Choroid plexus epithelial cell (primary cell): Measurements from ENCODE around the gene BCL2.

Experiments used
- DNase-seq: peaks from one replicate; pipeline ENCODE4 v3.0.0-alpha.2; 2010; ENCODE audit warnings: low read depth
- H3K4me3 ChIP-seq: 2 replicates; pipeline ENCODE4 v1.5.1; 2011; ENCODE audit warnings: low read depth, mild to moderate bottlenecking, control low read depth, low read length, moderate library complexity
- TF ChIP-seq, protein P1 (sequence below): conservative IDR thresholded peaks from 2 replicates; pipeline ENCODE4 v1.5.1; 2011; ENCODE audit warnings: low read depth, mild to moderate bottlenecking, control low read depth, inconsistent platforms, low read length, moderate library complexity

Gene BCL2

DNA sequence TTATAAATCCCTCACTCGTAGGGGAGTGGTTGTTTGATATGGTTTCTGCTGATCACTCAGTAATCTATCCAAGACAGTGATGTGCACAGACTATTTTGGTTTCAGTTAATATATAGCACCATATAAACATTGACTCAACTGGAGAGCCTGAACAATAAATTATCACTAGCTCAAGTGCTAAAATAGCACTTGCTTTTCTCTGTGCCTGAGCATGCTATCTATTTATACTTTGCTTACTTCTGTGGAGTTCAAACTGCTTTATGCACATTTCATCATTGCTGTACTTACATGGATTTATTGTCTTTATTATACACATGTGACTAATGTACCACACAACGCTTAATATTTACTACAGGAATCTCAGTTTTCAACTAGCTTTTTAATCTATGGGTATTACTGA is 133.6 kb downstream of the BCL2 start:
- TF ChIP-seq, protein P1, sequence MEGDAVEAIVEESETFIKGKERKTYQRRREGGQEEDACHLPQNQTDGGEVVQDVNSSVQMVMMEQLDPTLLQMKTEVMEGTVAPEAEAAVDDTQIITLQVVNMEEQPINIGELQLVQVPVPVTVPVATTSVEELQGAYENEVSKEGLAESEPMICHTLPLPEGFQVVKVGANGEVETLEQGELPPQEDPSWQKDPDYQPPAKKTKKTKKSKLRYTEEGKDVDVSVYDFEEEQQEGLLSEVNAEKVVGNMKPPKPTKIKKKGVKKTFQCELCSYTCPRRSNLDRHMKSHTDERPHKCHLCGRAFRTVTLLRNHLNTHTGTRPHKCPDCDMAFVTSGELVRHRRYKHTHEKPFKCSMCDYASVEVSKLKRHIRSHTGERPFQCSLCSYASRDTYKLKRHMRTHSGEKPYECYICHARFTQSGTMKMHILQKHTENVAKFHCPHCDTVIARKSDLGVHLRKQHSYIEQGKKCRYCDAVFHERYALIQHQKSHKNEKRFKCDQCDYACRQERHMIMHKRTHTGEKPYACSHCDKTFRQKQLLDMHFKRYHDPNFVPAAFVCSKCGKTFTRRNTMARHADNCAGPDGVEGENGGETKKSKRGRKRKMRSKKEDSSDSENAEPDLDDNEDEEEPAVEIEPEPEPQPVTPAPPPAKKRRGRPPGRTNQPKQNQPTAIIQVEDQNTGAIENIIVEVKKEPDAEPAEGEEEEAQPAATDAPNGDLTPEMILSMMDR = no peak
- H3K4me3 ChIP-seq = no peak overlapping the region
- no peak for DNase-seq

- DNase-seq = no peak
- TF ChIP-seq, protein P1 = no peak
- no peak overlapping the region for H3K4me3 ChIP-seq
Observed at GRCh38 chr18:63183952-63184770, 135.4 kb downstream of the BCL2 start.

DNA sequence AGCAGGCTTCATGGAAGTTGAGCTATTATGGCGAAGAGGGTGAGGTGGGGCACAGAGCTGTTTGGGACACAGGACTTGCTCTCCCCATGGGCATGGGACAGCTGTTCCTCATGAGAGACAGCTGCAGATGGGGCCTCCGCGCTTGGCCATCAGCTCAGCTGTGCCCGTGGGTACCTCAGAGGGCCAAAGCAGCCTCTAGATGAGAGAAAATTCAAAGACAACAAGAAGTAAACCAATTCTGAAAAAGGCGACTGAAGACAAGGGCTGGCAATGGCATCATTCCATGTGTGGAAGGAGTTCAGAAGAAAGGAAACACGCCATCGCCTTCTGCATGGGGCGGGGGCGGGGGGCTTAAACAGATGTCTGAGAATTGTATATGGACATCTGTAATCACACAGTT is 136.2 kb downstream of the BCL2 start:
- TF ChIP-seq, protein P1 = no peak
- no peak overlapping the region for H3K4me3 ChIP-seq
- no peak for DNase-seq

DNA sequence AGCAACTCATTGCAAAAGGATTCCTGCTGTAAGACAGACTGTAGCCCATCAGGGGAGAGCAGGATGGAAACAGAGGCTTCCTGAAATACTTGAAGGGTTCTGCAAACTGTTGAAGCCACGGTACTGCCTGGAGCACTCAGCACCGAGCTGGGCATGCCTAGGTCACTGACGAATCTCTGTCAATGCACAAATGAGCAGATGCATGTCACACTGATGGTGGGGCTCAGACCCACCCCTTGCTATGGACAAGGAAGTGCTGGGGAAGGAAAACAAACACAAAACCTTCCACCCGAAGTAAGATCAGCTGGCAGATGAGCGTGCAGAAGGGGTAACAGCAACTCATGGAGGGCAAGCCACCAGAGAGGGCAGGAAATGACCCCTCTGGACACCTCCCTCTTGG is 136.7 kb downstream of the BCL2 start:
- no peak overlapping the region for H3K4me3 ChIP-seq
- TF ChIP-seq, protein P1 = no peak
- DNase-seq = no peak

DNA sequence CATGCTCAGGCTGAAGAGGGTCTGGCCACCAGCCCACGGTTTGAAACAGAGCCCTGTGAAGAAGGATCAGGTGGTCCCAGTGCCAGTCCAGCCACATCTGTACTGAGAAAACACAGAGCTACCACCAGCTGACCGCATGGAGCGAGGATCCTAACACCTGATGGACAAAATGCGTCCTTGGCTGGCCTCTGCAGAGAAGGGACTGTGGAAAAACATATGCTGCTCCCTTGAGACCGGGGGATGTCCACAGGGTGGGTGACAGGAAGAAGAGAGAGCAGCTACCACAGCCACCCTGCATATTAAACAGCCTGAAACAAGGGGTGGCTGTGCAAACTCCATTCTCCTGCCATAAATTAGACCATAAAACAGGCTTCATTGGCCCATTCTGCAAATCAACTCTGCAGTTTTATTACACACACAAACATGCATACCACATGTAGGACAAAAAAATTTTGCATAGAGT is 137.2 kb downstream of the BCL2 start:
- DNase-seq = no peak
- TF ChIP-seq, protein P1 = no peak
- H3K4me3 ChIP-seq = no peak overlapping the region

DNA sequence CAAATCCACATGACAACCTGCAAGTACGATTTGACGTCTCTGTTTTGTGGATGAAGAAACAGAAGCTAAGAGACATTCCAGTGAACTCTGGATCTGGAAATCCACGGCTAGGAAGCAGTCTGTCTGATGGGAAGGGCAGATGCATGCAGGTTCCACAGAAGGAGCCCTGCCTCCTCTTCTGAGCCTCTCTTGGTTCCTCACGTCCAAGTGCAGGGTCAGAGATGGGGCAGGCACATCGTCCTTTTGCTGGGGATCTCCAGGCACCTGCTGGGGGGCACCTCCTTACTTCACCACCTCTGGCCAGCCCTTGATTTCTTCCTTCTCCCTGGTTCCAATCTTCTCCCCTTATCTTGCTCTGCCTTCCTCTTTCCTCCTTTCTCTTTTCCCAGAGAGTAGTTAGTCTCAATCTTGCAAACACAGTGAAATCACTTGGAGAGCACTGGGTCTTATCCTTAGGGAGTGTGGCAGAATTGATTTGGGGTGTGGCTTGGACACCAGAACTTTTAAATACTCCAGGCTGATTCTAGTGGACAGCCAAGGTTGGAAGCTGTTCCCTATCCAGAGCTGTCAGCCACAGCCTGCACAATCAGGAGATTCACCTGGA is 137.8 kb downstream of the BCL2 start:
- DNase-seq = no peak
- H3K4me3 ChIP-seq = no peak overlapping the region
- TF ChIP-seq, protein P1 = no peak
